ENCODE data around the gene SFRP4. TPM values are rescaled to one million over a fixed set of nuclear protein-coding genes. Genes with fewer than 3 reads are reported as not detected.
A peak's percentile ranks its signal among the peaks of the same experiment; 100 is the strongest.
"Not testable (repeated sequence)": the region's sequence is repeated elsewhere in the genome, so short reads cannot be mapped to it uniquely, and the experiment has no call there.

Gene SFRP4
- 0.10 and 0.12 TPM in 2 replicates for total RNA-seq (2014; rRNA removed; shearing (Covaris generic))

GRCh38 chr7:37916673-37917660, at the start of gene SFRP4:
Gene SFRP4 (minus strand): TSS chr7:37916817. CDS start chr7:37916537, 280 bp downstream.
- peak; percentile 59 for DNase-seq (ENCODE audit: low read depth)

- no peak for DNase-seq (ENCODE audit: low read depth)
Observed at GRCh38 chr7:37964196-37964595, 47.6 kb upstream of the SFRP4 start.

GRCh38 chr7:37961251-37961650, 44.6 kb upstream of the SFRP4 start:
- DNase-seq (ENCODE audit: low read depth): no peak

- no peak for DNase-seq (ENCODE audit: low read depth)
Observed at GRCh38 chr7:37960483-37960882, 43.9 kb upstream of the SFRP4 start.

GRCh38 chr7:37957221-37957970, 40.8 kb upstream of the SFRP4 start:
- DNase-seq (ENCODE audit: low read depth): no peak

- DNase-seq (ENCODE audit: low read depth): no peak
Observed at GRCh38 chr7:37956791-37957190, 40.2 kb upstream of the SFRP4 start.

- not testable (repeated sequence) for DNase-seq (ENCODE audit: low read depth)
Observed at GRCh38 chr7:37954217-37954616, 37.6 kb upstream of the SFRP4 start.

GRCh38 chr7:37952240-37952639, 35.6 kb upstream of the SFRP4 start:
- DNase-seq (ENCODE audit: low read depth): no peak

GRCh38 chr7:37947941-37948210, 31.3 kb upstream of the SFRP4 start:
- no peak for DNase-seq (ENCODE audit: low read depth)

GRCh38 chr7:37947138-37947940, 30.7 kb upstream of the SFRP4 start:
- no peak for DNase-seq (ENCODE audit: low read depth)

- DNase-seq (ENCODE audit: low read depth): no peak
Observed at GRCh38 chr7:37945336-37945735, 28.7 kb upstream of the SFRP4 start.

GRCh38 chr7:37944737-37945054, 28.1 kb upstream of the SFRP4 start:
- DNase-seq (ENCODE audit: low read depth): no peak

- peak; percentile 10 for DNase-seq (ENCODE audit: low read depth)
Observed at GRCh38 chr7:37943905-37944736, 27.5 kb upstream of the SFRP4 start.

GRCh38 chr7:37942934-37943610, 26.5 kb upstream of the SFRP4 start:
- DNase-seq (ENCODE audit: low read depth): peak; percentile 44

GRCh38 chr7:37933018-37933566, 16.5 kb upstream of the SFRP4 start:
- no peak for DNase-seq (ENCODE audit: low read depth)

- no peak for DNase-seq (ENCODE audit: low read depth)
Observed at GRCh38 chr7:37932543-37932942, 15.9 kb upstream of the SFRP4 start.

- no peak for DNase-seq (ENCODE audit: low read depth)
Observed at GRCh38 chr7:37930226-37930948, 13.8 kb upstream of the SFRP4 start.

GRCh38 chr7:37928878-37929277, 12.3 kb upstream of the SFRP4 start:
- no peak for DNase-seq (ENCODE audit: low read depth)

- no peak for DNase-seq (ENCODE audit: low read depth)
Observed at GRCh38 chr7:37927773-37928444, 11.3 kb upstream of the SFRP4 start.
